Measurements from ENCODE around the gene CTDSP2.
"Not testable (repeated sequence)": the region's sequence is repeated elsewhere in the genome, so short reads cannot be mapped to it uniquely, and the experiment has no call there.

The CTDSP2 gene

DNA sequence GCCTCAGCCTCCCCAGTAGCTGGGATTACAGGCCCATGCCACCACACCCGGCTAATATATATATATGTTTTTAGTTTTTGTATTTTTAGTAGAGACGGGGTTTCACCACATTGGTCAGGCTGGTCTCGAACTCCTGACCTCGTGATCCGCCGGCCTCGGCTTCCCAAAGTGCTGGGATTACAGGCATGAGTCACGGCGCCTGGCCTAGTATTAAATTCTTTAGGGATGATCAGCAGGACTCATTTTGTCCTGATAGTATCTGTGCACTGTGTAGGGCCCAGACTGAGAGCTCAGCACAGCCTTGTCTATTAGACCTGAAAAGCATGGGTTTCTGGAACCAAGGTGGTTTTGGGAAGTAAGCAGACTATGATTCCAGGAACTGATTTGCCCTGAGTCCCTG, 34.5 kb upstream of the CTDSP2 start:
- DNase-seq = not testable (repeated sequence)

DNA sequence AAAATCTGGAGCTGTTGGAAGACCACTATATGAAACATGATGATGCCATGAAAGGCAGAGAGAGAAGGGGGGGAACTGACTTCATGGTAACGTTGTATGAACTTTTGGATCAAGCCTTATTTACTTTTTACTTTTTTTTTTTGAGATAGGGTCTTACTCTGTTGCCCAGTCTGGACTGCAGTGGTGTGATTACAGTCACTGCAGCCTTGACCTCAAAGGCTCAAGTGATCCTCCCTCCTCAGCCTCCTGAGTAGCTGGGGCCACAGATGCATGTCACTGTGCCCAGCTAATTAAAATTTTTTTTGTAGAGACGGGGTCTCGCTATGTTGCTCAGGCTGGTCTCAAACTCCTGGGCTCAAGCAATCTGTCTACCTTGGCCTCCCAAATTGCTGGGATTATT, 31.3 kb upstream of the CTDSP2 start:
- no peak for DNase-seq

DNA sequence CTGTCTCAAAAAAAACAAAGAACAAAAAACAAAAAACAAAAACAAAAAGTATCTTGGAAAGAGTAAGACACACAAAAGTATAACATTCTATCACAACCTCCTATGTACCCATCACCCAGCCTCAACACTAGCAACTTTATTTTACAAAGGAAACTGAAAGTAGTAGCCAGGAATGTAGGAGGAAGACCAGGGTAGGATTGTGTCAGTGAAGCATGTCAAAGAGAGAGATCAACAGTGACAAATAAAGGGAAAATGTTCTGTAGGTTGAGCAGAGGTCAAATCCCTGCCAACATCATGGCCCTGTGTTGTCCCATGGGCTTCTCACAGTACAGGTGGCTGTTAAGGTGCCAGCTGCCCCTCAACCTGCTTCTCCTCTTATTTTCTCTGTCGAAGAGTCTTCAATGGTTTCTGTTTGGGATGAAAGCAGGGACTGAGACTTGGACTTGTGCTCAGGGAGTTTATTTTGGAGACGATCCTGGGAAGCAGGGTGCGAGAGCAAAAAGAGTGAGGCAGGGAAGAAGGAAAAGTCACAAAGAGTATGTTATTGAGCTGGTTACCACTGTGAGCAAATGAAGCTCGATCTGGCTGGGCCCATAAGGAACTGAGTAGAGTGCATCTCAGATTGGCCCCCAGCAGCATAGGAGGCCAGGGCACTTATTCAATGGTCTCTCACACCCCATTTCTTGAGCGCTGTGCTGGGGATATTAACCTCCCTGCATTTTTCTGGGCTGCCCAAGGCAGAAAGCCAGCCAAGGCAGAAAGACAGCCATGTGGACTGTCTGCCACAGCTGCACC, 29.4 kb upstream of the CTDSP2 start:
- DNase-seq = no peak

DNA sequence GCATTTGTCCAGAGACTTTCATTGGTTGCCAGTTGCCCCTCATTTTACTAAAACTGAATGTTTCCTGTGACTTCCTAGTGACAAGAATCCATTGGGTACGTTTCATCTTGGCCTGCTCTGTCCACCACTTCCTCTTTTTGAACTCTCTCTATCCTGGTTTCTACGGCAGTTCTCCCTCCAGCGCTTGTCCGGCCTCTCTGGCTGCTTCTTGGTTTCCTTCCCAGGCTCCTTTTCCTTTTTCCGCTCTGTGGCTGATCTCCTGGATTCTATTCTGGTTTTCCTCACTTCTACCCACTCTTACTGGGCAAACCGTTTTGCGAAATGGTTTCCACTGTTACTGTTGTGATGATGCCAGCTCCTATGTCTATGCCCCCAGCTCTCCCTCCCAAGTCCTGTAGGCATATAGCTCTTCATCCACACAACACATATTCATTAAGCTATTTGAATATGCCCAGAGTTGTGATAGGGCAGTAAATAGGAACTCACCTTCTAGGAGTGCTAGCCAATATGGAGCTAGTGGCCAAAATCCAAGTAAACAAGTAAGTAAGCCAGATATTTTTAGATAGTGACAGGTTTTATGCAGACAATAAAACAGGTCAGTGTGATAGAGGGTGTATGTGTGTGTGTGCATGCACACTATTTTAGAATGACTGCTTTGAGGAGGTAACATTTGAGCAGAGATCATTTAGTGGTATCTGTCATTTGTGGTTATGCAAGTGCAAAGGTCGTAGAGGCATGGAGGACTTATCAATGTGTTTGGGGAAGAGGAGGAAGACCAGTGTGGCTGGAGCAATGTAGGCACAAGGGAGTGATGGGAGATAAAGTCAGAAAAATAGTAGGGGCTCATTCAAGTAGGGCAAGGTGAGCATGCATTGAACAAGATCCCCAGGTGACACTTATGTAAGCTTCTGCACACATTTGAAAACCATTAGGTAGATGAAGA, 27.9 kb upstream of the CTDSP2 start:
- no peak for DNase-seq

DNA sequence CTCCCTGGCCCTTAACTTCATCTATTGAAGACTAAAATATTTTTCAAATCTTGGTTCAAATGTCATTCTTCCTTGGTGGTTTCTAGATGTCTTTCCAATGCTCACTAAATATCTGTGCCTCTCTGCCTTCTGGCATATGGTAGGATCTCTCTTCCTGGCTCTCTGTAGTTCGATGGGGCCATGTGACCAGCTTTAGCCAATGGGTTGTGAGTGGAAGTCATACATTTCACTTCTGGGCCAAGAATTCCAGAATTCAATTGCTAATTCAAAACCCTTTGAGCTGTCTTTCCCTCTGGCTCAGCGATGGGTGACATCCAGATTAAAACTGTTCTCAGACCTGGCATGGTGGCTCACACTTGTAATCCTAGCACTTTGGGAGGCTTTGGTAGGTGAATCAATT, 25.8 kb upstream of the CTDSP2 start:
- no peak for DNase-seq

DNA sequence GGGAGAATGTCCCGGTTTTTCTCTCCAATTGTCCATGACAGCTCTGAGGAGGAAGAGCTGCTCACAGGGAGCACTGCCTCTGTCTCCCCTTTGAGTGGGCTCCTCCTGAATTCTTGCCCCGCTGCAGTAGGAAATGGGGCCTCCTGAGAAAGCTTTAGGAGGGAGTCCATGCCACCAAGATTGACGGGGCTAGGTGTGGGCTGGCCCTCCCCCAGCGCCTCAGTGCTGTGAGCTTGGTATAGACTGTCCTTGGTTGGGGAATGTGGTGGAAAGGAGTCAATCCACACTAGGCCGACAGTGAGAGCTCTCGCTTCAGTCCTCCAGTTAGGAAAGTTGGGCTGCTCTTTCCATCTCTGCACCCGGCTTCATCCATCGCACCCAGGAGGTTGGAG, 23.4 kb upstream of the CTDSP2 start:
- no peak for DNase-seq

DNA sequence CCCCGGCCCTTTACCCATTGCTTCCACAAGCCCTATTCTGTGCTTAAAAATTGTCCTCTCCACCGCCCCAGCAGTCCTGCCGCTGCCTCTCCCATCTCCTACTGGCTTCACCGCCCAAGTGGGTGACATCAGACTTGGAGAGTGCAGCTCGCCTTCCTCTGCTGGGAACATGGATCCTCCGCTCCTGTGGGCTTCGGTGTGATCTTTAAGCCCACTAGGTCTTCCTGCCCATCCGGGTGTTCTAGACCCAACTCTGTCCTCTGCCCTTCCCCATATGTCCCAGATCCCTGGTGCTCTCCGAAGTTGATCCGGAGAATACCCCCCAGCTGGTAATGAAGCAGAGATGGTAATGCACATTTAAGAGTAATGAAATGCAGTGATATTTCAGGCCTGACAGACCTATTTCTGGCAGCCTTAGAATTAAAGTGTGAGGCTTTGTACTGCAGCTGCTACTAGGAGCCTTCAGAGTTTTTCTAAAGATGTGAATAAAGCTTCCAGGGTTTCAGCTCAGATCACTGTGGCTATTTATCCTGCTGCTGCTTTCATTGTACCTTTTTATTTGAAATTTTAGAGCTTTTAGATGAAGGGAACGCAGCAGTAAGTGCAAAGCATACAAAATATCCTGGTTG, 22.9 kb upstream of the CTDSP2 start:
- no peak for DNase-seq

DNA sequence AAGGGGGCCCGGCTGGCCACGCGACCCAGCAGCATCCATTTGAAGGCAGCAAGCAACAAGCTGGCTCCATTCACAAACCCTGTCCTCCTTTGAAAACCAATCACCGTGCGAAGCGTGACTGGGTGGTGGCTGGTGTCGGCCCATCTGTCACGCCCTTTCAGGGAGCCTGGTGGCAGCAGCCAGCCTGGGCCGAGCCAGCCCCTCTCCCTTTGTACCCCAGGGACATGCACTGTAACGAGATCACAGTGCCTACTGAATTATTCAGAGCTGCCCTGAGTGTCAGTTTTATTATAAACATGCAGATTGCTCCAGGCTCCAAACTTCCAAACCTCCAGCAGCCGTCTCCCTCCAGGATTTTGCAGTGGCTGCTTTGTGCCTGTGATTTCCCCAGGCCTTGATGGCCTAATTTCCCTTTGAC, 22.3 kb upstream of the CTDSP2 start:
- no peak for DNase-seq

GRCh38 chr12:57868221-57868620, 21.7 kb upstream of the CTDSP2 start:
- no peak for DNase-seq

GRCh38 chr12:57866308-57867019, 19.9 kb upstream of the CTDSP2 start:
- DNase-seq = no peak

DNA sequence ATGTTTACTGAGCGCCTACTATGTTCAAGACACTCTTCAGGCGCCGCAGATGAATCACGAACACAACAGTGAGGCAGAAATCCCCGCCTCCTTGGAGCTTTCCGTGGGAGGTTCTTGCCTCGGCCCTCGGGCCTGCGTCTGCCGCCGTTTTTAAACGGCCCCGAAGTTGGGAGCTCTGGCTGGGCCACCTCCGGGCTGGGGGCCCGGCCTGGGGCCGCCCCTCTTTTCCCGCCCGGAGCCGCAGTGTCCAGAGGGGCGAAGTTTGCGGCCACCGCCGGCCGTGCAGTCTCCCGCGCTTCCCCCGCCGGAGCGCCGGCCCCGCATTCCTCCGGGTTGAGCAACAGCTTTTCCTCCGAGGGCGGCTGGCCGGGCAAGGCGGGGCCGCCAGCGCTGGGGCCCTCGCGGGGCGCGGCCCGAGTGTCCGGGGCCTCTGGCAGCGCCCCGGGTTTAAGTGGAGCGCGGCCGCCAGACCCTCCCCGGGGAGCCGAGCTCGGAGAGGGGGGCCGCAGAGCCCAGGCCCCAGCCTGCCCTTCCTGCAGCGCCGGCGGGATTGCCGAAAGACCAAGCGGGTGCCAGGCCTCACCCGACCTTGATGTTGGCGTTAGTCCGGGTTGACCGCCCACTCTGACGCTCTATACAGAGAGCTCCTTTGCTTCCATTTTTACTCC, 18.7 kb upstream of the CTDSP2 start:
- DNase-seq = peak; percentile 69

GRCh38 chr12:57864442-57865083, 18.0 kb upstream of the CTDSP2 start:
- DNase-seq = no peak

DNA sequence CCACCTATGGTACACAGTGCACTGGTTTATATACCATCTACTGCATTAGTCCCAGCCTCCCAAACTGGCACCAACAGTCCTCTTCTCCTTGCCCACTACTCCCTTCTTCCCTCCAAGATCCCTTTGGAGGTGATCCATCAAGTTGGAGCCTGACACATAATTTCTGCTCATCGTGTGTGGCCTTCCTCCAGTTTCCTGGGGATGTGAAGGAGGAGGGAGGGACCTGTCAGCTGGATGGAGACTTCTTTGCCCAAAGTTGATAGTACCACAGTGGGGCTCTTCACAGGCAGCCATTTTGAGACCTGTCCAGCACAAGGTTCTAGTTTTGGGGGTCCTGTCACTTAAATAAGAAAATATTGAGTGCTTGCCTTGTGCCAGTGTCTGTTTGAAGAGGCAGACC, 17.1 kb upstream of the CTDSP2 start:
- no peak for DNase-seq

DNA sequence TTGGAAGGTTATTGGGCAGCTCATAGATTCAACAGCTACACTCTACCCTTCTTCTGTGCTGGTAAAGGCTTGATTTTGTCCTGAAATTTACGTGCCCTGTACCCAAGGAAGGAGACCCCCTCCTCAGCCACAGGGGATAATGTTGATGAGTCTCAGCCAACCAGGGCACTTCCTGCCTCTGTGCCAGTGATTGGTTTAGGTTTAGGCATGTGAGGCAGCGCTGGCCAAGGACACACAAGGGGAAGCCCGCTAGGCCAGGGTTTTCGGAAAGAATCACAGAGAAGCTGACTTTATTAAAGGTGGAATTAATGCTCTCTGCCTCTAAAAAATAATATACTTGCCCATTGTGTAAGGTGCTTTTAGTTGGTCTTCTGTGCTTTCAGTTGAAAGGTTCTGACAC, 15.4 kb upstream of the CTDSP2 start:
- DNase-seq = no peak

GRCh38 chr12:57860883-57861282, 14.4 kb upstream of the CTDSP2 start:
- DNase-seq = not testable (repeated sequence)

- no peak for DNase-seq
These were observed 12.6 kb upstream of the CTDSP2 start for GRCh38 chr12:57859121-57859520.

DNA sequence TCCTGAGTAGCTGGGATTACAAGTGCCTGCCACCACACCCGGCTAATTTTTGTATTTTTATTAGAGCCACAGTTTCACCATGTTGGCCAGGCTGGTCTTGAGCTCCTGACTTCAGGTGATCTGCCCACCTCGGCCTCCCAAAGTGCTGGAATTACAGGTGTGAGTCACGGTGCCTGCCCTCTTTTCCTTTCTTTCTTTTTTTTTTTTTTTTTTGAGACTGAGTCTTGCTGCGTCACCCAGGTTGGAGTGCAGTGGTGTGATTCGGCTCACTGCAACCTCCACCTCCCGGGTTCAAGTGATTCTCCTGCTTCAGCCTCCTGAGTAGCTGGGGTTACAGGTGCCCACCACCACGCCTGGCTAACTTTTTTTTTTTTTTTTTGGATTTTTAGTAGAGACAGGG, 11.6 kb upstream of the CTDSP2 start:
- DNase-seq = not testable (repeated sequence)

DNA sequence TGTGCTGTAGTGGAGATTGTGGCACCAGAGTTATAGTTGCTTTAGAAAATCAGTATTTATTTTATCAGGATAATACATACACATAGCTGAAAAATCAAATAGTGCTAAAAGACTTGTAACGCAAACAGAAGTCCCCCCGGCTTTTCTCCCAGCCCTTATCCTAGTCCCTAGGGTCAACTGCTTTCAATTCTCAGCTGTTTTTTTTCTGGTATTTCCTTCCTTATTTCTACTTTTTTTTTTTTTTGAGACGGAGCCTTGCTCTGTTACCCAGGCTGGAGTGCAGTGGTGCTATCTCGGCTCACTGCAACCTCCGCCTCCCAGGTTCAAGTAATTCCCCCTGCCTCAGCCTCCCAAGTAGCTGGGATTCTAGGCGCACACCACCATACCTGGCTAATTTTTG, 8.4 kb upstream of the CTDSP2 start:
- no peak for DNase-seq

DNA sequence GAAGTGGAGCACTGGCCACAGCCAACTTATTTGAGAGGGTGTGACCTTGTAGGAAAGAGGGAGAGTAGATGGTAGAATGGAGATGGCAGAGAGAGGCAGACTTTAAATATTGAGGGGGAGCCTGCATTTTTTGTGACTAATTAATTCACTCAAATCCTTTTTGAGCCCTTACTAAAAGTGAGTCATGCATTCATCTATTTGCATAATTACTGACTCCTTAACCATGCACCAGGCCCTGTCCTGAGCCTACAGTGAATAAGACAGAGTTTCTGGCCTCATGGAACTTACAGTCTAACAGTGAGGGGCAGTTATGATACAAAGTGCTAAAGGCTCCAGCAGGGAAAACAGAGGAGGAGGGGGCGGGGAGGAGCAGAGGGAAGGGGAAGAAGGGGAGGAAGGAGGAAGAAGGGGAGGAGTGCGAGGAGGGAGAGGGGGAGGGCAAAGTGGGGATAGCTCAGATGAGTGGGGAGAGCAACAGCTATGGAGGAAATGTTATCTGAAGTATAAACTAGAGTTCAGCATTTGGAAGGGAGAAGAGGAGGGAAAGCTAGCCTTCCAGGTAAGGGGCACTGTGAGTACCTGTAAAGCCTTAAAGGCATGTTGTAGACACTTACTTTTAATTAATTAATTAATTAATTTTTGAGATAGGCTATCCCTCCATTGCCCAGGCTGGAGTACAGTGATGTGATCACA, 7.5 kb upstream of the CTDSP2 start:
- DNase-seq = no peak

GRCh38 chr12:57852620-57853500, 6.3 kb upstream of the CTDSP2 start:
- no peak for DNase-seq
